HG03432 (cell line): ENCODE data around the gene MAP7.

ENCODE experiments used
- ATAC-seq: cut with Tn5 transposase; IDR thresholded peaks from one replicate; pipeline ENCODE4 v1.9.1; 2021; ENCODE audit warnings: mild to moderate bottlenecking, moderate library complexity; ENCODE audit not compliant: unreplicated experiment

MAP7 gene

DNA sequence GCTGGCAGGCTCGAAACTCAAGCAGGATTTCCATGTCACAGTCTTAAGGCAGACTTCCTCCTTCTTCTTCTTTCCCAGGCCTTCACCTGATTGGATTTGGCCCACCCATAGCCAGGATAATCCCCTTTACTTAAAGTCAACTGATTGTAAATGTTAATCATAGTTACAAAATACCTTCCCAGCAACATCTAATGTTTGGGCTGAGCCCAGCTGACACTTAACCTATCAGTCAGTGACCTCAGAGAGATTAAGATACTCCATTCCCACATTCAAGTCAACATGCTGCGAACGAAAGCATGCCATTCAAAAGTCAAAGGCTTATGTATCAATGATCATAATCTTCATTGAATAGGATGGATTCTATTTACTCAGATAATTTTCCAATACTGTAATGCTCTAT is 16.0 kb downstream of the MAP7 start:
- no peak for ATAC-seq

DNA sequence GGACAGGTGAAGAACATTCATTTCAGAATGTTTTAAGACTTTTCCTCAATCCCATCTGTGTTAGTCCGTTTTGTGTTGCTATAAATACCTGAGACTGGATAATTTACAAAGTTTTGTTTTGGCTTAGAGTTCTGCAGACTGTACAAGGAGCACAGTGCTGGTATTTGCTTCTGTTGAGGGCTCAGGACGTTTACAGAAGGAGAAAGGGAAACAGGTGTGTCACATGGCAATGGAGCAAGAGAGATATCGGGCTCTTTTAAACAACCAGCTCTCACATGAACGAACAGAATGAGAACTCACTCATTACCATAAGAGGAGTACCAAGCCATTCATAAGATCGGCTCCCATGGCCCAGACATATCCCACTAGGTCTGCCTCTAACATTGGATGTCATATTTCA is 16.7 kb downstream of the MAP7 start:
- ATAC-seq: no peak

DNA sequence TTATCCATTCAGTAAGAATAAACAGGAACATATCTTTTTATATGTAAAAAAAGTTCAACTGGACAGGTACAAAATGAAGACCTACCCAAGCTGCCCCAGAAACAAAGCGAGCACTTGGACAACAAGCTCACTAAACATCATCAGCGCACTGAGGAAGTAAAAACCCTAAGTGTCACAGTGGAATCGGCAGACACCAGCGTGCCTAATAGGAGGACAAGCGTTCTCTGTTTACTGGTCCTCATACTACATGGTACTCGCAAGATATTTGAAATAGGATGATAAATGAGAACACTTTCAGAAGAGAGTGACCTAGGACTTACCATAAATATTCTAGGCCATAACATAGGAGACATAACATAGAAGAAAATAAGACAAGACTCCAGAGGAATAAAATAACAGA is 18.2 kb downstream of the MAP7 start:
- no peak for ATAC-seq

DNA sequence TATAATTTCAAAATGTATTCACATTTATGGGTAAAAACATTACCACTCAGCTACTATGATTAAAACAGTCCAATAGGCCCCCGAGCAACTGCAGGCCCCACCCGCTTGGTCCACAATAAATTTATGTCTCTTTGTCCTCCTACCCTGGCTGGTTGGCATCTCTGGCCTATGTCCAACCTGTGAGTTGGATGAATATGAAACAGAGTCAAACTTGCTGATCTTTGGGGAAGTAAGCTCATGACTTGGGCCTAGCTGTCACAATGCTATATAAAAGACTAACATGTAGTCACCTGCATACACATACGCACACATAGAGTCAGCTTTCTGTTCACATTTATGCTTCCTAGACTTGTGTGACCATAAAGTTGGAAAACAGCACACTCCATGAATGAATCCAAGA is 20.5 kb downstream of the MAP7 start:
- ATAC-seq: no peak

DNA sequence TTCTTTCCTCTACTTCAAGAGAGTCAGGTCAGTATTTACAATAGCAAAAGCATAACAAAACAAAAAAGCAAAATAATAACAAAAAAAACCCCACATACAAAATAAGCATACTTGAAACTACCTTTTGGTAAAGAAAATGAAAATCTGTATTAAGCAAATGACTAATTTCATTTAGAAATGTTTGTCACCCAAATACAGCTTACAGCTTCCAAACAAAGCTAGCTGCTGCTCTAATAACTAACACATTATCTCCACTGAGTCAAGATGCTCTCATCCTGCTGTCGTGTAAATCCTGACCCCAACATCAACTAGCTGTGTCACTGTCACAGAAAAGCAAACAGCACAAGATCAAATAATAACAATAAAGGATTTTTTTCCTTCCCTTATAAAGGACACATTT is 21.7 kb downstream of the MAP7 start:
- ATAC-seq: no peak

DNA sequence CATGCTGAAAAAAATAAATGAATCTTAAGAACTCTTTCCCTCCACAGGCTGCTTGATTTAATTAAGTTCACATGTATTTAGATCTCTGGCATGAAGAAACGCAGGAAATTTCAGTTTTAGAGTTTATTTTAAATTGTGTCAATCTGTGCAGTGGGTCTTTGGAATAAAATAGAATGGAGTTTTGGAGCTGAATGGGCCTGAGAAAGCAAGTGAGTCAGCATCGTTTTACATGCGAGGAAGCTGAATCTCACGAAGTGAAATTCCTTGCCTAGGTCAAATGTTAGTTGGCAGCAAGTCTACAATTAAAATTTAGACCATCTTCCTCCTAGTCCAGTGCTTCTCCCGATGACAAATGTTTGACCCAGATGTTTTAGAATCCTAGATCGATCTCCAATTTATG is 22.4 kb downstream of the MAP7 start:
- ATAC-seq: no peak

DNA sequence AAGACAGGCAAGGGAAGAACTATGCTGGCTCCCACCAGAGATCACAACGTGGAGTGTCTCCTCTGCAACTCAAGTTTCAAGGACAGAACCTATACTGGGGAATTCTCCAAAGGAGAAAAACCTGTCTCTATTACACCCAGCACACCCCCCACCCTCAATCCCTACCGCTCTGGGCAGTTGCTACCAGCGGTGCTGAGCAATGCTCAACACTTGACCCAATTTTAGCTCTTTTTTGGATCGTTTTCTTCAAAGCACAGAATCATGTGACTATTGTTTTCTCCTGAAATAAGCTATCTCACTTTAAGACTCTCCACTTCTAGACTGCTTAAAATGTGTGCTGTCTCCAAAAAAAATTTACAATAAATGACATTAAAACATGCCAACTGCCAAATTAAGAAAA is 23.3 kb downstream of the MAP7 start:
- ATAC-seq: no peak

DNA sequence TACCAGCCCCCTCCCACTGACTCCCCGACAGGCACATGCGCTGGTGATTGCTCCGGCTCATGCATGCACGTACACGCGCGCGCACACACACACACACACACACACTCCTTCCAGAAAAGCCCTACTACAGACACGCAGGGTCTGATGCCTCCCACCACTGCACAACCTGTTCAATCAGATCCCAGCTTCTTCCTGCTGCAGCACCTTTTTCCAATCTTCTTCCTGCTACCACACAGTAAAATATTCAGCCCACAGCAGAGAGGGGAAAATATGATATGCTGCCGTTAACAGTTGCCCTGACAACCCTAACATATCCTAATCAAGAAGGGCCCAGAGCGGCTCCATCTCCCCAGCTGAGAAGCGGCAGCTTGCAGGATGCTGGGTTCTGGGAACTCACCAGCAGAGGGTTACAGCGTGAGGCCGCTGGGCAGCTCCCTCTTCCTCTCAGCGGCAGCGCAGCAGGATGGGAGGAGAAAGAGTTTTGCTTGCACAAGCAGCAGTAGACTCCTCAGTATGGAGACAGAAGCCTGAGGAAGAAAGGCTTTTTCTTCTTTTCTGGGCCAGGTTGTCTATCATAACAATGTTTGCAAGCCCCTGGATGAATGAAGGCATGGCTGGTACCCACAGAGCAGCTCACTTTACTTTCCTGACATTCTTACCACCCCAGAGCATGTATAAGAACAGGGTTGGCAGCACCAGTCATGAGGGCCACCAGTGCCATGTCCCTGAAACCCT is 23.9 kb downstream of the MAP7 start:
- ATAC-seq: peak; percentile 45

DNA sequence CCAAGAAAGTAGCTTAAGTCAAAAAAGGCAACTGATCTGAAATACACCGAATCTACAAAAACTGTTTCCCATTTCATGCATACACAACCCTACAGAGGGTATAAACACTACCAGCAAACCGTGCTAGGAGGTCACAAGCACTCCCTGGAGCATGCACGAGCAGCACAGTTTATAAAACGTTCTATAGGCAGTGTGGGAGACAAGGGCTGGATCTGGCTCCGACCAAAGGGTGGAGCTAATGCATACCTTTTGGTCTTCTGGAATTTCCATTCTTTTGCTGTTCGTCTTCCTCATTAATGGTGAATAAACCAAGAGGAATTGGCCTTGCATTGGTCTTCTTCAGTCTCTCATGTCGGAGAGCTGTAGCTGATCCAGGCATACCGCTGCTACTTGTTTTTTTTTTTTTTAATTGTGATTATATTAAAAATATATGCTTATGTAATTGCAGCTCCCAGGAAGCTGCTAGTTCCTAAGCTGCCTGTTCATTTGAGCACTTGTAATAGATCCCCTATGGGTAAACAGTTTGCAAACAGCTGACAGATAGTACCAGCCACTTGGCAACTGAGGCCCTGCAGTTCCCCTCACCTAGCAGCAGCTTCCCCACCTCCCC is 24.5 kb downstream of the MAP7 start:
- ATAC-seq: no peak

DNA sequence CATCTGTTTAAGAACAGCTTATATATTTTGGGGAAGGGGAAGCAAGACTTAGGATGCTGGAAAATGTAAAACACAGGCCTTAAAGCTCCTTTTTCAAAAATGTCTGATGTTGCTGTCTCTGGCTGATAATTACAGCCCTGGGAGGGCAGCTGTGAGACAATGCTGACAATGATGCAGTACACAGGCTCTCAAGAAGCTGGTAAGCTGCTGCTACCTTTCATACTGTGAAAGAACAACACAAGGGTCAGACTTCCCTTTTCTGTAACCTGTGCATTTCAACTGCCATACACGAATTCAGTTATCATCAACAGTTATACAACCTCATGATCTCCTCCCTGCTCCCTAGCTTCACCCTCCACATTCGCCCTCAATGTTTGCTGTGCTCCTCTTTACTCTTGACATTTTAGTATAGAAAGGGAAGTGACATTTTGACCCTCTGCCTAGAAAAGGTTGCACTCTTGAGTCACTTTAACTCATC is 25.2 kb downstream of the MAP7 start:
- no peak for ATAC-seq

DNA sequence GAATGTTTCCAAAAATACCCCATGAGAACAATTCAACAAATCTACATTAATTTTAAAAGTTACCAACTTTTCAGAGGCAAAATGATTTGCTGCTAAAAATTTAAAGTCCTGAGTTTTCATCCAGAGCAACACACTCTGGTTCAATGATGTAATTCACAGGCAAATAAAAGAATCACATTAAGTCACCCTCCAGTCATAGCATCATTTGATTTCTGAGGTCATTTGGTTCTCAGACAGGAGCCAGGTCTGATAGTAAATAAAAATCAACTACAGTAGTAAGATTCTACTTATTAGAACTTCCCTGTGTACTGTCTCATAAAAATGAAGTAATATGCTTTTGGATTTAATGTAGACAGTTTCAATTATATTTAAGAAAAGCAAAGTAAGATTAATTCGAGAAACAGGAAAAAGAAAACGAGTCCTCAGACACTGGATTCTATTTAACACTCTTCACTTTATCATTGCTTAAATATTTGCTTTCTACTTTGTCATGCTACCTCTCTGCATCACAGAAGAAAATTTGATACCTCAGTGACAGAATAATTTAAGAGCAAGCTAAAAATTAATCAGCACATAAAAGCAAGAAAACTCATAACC is 25.8 kb downstream of the MAP7 start:
- no peak for ATAC-seq

DNA sequence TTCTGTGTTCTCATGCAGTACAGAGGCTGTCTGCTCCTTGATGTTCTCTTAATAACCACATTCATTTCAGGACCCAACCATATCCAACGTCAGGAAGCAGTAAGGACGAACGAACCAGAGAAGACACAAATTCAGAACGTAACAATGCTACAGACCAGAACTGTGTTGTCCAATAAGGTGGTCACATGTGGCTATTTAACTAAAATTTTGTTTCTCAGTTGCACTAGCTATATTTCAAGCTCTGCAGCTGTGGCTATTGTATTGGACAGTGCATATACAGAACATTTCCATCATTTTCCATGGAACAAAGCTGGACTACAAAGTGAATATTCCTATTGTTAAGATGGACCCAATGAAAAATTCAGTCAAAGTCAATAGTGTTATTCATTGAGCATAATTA is 27.0 kb downstream of the MAP7 start:
- no peak for ATAC-seq

DNA sequence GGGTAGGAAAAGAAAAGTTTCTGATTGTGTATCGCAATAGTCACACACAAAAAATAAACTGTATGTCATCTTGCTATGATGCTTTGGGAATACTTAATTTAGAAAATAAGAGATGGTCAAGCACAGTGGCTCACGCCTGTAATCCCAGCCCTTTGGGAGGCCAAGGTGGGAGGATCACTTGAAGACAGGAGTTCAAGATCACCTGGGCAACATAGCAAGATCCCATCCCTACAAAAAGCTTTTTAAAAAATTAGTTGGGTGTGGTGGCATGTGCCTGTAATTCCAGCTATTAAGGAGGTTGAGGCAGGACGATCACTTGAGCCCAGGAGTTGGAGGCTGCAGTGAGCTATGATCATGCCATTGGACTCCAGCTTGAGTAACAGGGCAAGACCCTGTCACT is 27.6 kb downstream of the MAP7 start:
- ATAC-seq: no peak

DNA sequence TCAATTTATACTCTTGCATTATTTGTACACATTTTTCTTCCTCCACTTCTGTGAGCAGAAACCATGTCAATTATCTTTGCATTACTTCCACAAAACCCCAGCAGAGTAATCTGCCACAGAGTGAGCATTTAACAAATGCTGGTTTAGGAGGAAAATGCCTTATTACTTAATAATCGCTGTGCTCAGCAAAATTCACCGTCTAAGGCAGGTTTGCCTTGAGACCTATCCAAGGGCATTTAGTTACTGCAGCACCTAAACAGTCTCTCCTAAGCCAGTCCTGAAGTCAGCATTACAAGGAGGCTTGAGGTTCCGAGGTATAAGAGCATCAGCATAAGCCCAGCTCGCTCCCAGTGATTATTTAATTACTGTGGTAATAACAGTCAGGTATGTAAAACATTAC is 28.3 kb downstream of the MAP7 start:
- ATAC-seq: no peak

DNA sequence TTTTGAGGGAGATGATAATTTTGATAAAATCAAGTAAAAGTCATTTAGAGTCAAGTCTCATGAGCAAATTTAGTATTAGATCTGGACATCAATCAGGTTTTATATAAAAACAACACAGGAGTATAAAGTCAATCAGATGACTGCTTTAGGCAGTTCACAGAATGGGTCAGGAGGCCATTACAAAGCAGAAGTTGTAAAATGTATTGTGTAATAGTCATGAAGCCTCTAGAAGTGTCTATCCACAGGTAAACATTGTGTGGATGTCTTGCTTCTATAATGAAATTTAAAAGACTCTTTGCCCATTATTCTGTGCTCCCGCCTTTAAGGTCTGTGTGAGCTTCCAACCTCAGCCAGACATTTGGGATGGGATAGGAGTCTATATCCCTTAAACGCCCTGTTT is 28.8 kb downstream of the MAP7 start:
- no peak for ATAC-seq

DNA sequence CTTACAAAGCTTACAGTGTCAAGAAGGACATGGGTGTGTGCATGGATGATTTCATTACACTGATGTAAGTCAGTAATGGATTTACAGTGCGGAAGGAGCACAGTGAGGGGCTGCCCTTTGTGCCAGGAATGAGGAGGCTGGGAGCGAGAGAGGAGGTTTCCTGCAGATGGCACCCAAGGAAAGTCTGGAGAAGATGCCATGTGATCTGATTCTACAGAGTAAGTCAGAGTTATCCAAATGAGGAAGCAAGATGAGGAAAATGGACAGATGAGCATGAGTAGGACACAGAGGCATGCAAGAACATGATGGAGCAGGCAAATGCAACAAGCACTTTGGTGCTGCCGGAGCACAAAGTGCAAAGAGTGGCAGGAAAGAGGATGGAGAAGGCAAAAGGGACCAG is 29.7 kb downstream of the MAP7 start:
- no peak for ATAC-seq

DNA sequence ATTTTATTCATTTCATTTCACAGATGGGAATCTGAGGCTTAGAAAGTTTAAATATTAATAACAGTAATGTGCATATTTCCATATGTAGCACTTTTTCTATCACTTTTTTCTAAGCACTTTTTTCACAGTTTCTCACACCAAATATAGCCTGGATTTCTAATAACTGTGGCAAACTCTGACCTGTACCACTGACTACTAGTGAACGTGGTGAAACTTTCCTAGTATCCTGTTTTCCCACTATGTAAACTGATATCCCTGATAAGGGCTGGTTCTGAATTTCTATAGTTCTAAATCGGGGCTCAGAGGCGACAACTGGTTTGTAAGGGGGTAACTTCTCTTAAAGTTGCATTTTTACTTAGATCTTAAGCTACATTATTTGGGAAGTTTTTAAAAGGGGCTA is 32.6 kb downstream of the MAP7 start:
- ATAC-seq: no peak

DNA sequence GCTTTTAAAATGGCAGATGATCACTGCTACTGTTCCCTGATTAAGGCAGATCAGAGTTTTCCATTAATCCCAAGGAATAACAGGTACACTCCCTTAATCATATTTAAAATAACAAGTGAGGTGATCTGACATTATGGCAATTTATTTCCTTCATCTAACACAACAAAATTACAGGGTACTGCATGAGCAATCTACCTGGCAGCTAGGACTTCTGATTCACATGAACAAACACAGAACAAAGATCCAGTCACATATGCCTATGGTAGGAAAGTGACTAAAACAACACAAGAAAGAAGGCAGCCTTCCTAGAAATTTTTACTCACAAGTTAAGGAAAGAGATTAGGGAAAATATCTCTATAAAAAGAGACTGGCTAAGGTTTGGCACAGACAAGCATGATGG is 33.2 kb downstream of the MAP7 start:
- no peak for ATAC-seq

DNA sequence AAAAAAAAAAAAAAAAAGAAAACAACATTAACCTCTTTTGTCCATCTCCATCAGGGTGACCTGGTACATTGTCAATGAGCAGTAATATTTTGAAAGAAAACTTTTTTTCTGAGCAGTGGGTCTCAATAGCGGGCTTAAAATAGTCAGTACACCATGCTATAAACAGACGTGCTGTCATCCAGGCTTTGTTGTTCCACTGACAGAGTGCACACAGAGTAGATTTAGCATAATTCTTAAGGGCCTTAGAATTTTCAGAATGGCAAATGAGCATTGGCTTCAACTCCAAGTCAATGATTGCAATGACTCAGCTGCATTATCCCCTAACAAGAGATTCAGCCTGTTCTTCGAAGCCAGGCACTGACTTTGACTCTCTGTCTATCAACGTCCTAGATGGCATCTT is 35.6 kb downstream of the MAP7 start:
- ATAC-seq: no peak

DNA sequence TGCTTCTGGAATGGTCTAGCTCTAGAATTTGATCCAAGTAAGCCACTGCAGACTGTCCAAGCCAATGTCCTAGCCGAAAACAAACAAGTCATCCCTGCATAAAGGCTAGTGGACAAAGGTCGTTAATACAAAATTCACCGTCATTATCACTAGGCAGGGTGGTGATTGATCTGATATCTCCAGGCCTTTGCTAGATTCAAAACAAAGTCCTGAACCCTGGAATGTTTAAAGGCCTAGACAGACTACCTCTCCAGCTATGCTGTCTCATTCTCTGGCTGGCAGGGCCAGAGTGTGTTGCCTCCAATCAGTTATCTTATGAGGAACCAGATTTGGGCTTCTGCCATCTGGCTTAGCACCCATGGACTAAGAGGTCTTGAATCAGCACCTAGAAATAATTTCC is 38.3 kb downstream of the MAP7 start:
- no peak for ATAC-seq

DNA sequence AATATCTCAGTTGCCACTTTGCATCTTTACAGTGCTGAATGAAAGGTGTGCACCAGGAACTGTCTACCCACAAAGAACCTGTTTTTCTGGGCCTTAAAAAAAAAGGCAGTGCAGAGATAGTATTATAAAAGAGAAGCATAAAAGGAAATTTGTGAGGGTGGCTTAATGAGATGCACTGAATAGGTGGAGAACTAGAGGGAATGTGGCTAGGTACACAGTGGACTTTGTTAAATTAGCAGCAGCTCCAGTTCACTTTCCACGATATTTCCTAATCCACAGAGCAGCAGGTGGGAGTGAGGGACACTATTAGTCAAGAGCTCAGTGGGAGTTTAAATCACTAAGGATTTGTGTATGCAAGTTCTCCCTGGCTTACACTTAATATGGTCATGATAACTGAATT is 38.8 kb downstream of the MAP7 start:
- no peak for ATAC-seq

DNA sequence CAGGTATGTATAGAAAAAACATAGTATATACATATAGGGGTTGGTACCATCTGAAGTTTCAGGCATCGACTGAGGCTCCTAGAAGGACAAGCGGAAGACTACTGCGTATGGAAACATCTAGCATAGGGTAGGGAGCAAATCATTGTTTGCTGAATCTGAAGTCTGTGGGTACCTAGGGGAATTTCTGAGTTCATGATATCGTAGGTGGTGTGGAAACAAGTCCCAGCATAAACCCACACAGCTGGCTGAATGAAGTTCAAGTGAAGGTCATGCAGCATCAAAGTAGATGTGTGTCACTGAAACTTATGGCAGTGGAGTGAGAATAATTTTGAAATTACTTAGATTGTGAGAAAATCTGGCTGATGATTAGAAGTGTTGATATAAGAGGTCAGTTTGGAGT is 39.4 kb downstream of the MAP7 start:
- ATAC-seq: peak; percentile 43

DNA sequence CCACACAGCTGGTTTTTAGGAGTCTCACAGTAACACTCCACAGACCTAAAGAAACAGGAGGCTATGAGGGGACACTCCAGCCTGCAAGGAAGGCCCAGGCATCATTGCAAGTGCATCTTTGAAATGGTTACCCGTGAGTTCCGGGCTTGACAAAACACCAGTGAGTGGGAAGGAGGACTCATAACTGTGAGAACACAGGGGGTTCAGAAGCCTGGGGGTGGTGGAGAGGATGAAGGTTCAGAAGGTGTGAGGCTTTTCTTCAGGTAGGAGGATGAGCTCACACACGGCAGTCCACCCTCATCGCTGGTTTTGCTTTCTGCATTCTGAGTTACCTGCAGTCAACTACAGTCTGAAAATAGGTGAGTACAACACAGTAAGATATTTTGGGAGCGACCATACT is 39.9 kb downstream of the MAP7 start:
- no peak for ATAC-seq
